Measurements from ENCODE around the gene MYO3B.

MYO3B gene

GRCh38 chr2:170155022-170155722 is 22.8 kb upstream of the MYO3B start:
- H3K4me3 ChIP-seq (replicated peaks in 1 of 2; ENCODE audit: low read depth in 2 of 2, low read length in 2 of 2) = no peak overlapping the region
- no peak for TF ChIP-seq CTCF (IDR thresholded peaks at IDR 0.05; ENCODE audit: low read depth, low read length)
- peak; percentile 40 to 49 for DNase-seq (ENCODE audit: low read depth in 2 of 2)

GRCh38 chr2:170155723-170156253 is 22.2 kb upstream of the MYO3B start:
- no peak overlapping the region for H3K4me3 ChIP-seq (replicated peaks in 1 of 2; ENCODE audit: low read depth in 2 of 2, low read length in 2 of 2)
- peak; percentile 9 to 35 for DNase-seq (ENCODE audit: low read depth in 2 of 2)
- TF ChIP-seq CTCF (IDR thresholded peaks at IDR 0.05; ENCODE audit: low read depth, low read length) = no peak

- no peak for DNase-seq (ENCODE audit: low read depth in 2 of 2)
- TF ChIP-seq CTCF (IDR thresholded peaks at IDR 0.05; ENCODE audit: low read depth, low read length) = no peak
- no peak overlapping the region for H3K4me3 ChIP-seq (replicated peaks in 1 of 2; ENCODE audit: low read depth in 2 of 2, low read length in 2 of 2)
Observed at GRCh38 chr2:170156592-170156991, 21.4 kb upstream of the MYO3B start.

- peak in 1 of 2 donors; percentile 45 for DNase-seq (ENCODE audit: low read depth in 2 of 2)
- no peak overlapping the region for H3K4me3 ChIP-seq (replicated peaks in 1 of 2; ENCODE audit: low read depth in 2 of 2, low read length in 2 of 2)
- no peak for TF ChIP-seq CTCF (IDR thresholded peaks at IDR 0.05; ENCODE audit: low read depth, low read length)
Observed at GRCh38 chr2:170157025-170157684, 20.8 kb upstream of the MYO3B start.

- H3K4me3 ChIP-seq (replicated peaks in 1 of 2; ENCODE audit: low read depth in 2 of 2, low read length in 2 of 2) = no peak overlapping the region
- DNase-seq (ENCODE audit: low read depth in 2 of 2) = no peak
- no peak for TF ChIP-seq CTCF (IDR thresholded peaks at IDR 0.05; ENCODE audit: low read depth, low read length)
Observed at GRCh38 chr2:170159060-170159459, 18.9 kb upstream of the MYO3B start.

GRCh38 chr2:170161516-170162270 is 16.3 kb upstream of the MYO3B start:
- no peak for TF ChIP-seq CTCF (IDR thresholded peaks at IDR 0.05; ENCODE audit: low read depth, low read length)
- no peak overlapping the region for H3K4me3 ChIP-seq (replicated peaks in 1 of 2; ENCODE audit: low read depth in 2 of 2, low read length in 2 of 2)

More at GRCh38 chr2:170161516-170162270, 16.3 kb upstream of the MYO3B start:
- peak in 1 of 2 donors; percentile 13 for DNase-seq (ENCODE audit: low read depth in 2 of 2)

Measured in cardiac fibroblast (primary cell).